Stomach (tissue), 4 donors: ENCODE data around the gene UBTD2.

Experiments used
- CTCF ChIP-seq, 7 experiments: fragments of 450-650 bp in 4 of 7; fragments of 200-600 bp in 3 of 7; sonication (generic) in 3 of 7; IDR thresholded peaks; one replicate each; pipeline ENCODE4 v1.5.1; 2016 to 2019; ENCODE audit warnings: antibody characterized with exemption in 7 of 7, control low read depth in 2 of 7, mild to moderate bottlenecking in 1 of 7
- POLR2A ChIP-seq, 4 donors: fragments of 450-650 bp; IDR thresholded peaks; one replicate each; pipeline ENCODE4 v1.6.1; 2016; ENCODE audit warnings: antibody characterized with exemption in 4 of 4, control low read depth in 2 of 4, mild to moderate bottlenecking in 1 of 4, moderate library complexity in 1 of 4
- POLR2AphosphoS5 ChIP-seq, 3 donors: sonication (generic); formaldehyde crosslinking; IDR thresholded peaks; one replicate each; pipeline ENCODE4 v1.6.1; 2016; ENCODE audit warnings: antibody characterized with exemption in 3 of 3

GRCh38 chr5:172170251-172170701 is 113.3 kb downstream of the UBTD2 start:
- TF ChIP-seq CTCF (IDR thresholded peaks at IDR 0.05) (no peak), POLR2A (IDR thresholded peaks at IDR 0.05) (no peak), POLR2AphosphoS5 (IDR thresholded peaks at IDR 0.05) (no peak)
